HG02973 (cell line): Measurements from ENCODE around the gene CHCHD1.
"Not testable (repeated sequence)": the region's sequence is repeated elsewhere in the genome, so short reads cannot be mapped to it uniquely, and the experiment has no call there.

ENCODE experiments used
- ATAC-seq: cut with Tn5 transposase; IDR thresholded peaks from one replicate; pipeline ENCODE4 v1.9.1; 2021; ENCODE audit warnings: moderate library complexity; ENCODE audit not compliant: unreplicated experiment

CHCHD1 gene

DNA sequence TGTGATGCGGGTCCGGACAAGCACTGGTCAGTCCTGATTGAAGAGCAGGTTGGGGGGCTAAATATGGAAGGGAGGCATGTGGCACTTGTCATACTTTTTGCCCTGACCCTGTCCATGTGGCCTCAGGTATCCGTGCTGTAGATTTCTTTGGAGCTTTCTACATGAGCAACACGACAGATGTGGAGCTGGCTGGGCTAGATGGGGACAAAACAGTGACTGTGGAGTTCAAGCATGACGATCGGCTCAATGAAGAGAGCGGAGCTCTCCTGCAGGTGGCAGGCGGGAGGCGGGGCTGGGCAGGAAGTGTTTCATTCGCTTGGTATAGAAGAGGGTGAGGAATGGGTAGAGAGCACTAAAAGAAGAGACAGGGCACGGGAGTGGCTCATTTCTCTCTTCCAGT lies 13.0 kb upstream of the CHCHD1 start:
- ATAC-seq, result no peak

DNA sequence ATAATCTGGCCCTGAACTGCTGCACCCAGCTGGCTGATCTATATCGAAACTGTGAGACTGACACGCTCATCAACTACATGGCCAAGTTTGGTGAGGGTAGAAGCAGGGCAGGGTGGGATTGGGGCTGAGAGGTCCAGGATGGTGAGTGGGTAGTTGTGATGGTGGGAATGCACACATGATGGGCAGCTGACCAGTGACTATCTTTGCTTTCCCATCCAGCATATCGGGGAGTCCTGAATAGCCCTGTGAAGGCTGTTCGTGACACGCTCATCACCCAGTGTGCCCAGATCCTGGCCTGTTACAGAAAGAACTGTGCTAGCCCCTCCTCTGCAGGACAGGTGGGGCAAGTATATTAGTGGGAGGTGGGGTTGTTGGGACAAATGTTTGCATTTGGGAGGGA lies 12.5 kb upstream of the CHCHD1 start:
- no peak for ATAC-seq

DNA sequence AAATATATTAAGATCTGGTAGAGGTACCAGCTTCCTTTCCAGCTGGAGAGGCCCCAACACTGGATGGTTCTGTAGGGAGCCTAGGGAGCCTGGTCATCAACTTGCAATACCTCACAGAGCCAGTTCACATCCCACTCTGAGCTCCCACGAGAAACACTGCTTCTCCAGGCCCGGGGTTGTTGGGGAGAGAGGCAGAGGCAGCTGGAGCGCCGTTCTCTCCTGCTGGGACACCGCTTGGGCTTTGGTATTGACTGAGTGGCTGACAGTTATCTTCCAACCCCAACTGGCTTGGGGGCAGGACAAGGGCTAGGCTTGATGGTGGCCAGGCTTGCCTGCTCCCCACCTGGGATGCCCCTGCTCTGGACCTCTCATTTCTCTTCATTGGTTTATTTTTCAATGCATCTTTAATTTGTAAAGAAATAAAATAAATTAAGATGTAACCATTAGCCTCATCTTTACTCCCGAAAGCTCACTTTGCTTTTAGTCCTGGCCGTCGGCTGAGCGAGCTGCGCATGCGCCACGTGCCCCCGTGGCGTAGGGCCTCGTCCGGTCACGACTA lies 10.0 kb upstream of the CHCHD1 start:
- peak; percentile 28 for ATAC-seq

DNA sequence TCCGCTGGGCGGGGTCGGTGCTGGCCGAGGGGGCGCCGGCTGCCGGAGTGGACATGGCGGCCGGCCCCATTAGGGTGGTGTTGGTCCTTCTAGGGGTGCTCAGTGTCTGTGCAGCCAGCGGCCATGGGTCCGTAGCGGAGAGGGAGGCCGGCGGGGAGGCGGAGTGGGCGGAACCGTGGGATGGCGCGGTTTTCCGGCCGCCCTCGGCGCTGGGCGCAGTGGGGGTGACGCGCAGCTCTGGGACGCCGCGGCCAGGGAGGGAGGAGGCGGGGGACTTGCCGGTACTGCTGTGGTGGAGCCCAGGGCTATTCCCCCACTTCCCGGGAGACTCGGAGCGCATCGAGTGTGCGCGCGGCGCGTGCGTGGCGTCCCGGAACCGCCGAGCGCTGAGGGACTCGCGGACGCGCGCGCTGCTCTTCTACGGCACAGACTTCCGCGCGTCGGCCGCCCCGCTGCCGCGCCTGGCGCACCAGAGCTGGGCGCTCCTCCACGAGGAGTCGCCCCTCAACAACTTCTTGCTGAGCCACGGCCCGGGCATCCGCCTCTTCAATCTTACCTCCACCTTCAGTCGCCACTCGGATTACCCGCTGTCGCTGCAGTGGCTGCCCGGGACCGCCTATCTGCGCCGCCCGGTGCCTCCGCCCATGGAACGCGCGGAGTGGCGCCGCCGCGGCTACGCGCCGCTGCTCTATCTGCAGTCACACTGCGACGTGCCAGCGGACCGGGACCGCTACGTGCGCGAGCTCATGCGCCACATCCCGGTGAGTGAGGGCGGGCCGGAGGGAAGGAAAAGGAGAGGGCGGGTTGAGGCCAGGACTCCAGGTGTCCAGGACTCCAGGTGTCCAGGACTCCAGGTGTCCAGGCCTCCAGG lies 9.3 kb upstream of the CHCHD1 start:
- peak; percentile 55 for ATAC-seq

DNA sequence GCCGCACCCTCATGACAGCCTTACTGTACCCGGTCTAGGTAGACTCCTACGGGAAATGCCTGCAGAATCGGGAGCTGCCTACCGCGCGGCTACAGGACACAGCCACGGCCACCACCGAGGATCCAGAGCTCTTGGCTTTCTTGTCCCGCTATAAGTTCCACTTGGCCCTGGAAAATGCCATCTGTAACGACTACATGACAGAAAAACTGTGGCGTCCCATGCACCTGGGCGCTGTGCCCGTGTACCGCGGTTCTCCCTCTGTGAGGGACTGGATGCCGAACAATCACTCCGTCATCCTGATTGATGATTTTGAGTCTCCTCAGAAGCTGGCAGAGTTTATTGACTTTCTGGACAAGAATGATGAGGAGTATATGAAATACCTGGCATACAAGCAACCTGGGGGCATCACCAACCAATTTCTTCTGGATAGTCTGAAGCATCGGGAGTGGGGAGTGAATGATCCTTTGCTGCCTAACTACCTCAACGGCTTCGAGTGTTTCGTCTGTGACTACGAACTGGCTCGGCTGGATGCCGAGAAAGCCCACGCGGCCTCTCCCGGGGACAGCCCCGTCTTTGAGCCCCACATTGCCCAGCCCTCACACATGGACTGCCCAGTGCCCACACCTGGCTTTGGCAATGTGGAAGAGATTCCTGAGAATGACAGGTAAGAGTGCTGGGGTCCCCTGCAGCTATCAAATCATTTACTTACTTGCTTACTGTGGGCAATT lies 8.5 kb upstream of the CHCHD1 start:
- peak; percentile 2 for ATAC-seq

DNA sequence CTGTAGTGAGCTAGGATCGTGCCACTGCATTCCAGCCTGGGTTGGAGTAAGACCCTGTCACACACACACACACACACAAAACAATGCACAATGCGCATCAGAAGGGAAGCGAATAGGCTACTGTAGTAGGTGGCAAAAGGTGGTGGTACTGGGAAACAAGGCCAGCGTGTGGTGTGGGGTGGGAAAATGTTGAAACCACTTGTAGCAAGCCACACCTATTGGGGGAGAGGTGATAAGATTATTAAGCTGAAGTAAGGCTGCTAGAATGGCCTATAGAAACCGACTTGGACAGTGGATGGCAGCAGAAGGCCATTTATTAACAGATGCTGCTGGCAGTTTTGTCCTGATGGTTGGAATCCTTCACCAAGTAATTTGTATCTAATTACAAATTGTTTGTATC lies 7.2 kb upstream of the CHCHD1 start:
- ATAC-seq, result no peak

DNA sequence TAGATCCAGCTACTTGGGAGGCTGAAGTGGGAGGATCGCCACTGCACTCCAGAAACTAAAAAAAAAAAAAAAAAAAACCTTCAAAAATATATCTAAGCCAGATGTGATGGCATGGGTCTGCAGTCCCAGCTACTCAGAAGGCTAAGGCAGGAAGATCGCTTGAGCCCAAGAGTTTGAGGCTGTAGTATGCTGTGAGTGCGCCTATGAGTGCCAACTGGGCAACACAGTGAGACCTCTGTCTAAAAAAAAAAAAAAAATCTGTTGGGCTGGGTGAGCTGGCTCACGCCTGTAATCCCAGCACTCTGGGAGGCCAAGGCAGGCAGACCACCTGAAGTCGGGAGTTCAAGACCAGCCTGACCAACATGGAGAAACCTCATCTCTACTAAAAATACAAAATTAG lies 2.8 kb upstream of the CHCHD1 start:
- no peak for ATAC-seq

DNA sequence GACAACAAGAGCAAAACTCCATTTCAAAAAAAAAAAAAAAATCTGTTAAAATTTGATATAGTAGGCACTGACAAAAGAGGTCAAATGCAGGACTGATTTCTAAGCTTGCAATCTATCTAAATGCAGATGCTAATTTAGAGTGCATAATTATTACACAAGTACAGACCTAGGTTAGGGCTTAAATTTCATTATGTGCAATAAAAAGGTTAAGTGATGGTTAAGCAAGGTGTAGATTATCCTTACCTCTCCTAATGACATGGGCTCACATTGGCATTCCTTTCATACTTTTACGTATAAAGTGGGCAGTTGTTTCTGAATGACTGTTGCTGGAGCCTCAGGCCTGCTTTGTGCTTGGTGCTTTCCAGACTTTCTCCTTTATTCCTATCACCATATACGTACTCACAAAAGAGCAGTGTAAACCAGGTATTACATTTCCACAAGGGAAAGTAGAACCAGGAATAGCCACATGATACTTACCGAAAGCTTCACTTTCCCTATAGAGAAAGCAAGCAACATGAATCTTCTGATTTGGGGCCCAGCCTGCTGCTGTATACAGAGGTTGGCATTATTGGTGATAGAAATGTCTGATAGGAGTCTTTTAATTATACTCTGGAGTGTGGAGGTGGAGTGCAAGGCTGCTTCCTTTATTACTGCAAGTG lies 2.2 kb upstream of the CHCHD1 start:
- ATAC-seq, result no peak

DNA sequence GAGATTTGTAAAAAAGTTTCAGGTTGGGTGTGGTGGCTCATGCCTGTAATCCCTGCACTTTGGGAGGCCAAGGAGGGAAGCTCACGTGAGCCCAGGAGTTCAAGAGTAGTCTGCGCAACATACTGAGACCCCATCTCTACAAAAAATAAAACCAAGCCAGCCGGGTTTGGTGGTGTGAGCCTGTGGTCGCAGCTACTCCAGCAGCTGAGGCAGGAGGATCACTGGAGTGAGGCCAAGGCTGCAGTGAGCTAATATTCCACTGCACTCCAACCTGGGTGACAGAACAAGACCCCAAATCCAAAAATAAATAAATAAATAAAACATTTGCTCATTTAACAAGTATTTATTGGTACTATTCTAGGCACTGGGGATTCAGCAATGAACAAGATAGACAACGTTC lies 1.5 kb upstream of the CHCHD1 start:
- no peak for ATAC-seq

DNA sequence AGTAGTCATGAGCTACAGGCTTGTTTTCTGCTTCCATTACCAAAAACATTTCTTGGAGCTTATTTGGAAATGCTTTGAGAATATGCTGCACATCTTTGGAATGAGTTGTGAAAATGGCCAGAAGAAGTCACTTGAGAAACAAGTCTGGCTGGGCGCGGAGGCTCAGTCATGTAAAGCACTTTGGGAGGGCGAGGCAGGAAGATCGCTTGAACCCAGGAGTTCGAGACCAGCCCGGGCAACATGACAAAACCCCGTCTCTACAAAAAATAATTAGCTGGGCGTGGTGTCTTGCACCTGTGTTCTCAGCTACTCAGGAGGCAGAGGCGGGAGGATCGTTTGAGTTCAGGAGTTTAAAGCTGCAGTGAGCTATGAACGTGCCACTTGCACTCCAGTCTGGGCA lies 882 bp upstream of the CHCHD1 start:
- ATAC-seq, result no peak

DNA sequence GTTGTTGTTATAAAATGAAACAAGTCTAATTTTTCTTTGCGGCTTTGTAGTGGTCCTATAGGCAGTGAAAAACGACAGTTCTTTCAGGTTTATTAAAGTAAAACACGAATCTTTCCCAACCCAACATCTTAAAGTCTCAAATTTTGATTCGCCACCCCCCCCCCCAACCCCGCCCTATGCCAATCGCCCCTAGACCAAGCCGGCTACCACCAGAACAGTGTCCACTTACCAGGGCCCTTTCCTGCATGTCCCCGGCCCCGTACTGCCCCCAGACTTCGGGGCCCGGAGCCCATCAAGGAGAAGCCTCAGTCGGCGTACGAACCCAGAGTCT lies 335 bp upstream of the CHCHD1 start:
- no peak for ATAC-seq

DNA sequence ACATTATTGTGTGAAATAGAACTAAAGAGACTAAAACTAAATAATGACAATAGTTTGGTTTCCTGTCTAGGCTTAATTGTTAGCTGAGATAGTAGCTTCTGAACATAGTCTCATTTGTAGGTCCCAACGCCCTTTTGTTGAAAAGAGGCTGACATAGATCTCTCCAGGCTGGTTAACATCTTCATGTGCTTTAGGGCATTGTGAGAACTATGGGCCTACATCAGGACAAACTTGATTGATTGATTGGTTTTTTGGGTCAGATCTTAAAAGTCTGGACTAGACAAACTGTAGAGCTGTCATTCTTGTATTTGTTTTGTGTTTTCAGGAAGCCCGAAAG lies 869 bp downstream of the CHCHD1 start:
- no peak for ATAC-seq

DNA sequence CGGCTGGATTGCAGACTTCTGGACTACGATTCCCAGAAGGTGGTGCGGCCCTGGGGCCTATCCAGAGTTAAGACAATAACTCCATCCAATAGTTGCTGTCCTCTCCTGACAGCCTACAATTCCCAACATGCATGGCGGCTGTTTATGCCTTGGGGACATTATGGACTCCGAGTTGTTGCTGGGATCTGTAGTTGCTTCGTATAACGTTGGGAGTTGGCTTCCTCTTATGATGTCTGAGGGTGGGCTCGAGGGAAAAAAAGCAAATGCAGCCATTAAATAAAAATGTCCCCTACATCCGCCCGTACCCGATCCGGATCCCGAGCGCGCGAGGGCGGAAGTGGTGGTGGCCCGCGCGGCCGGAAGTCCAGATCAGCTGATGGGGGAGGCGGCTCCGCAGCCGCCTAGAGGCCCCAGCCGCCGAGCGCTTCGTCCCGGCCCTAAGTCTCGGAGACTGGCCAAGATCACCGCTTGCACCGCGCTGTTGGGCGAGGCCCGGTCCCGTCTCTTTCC lies 3.4 kb downstream of the CHCHD1 start, which contains the start of gene ZSWIM8:
TSS of gene ZSWIM8 (plus strand) at position 396 of the 510 bp plus-strand sequence. CDS start 273 bp downstream, outside the sequence.
- ATAC-seq, result peak; percentile 75

DNA sequence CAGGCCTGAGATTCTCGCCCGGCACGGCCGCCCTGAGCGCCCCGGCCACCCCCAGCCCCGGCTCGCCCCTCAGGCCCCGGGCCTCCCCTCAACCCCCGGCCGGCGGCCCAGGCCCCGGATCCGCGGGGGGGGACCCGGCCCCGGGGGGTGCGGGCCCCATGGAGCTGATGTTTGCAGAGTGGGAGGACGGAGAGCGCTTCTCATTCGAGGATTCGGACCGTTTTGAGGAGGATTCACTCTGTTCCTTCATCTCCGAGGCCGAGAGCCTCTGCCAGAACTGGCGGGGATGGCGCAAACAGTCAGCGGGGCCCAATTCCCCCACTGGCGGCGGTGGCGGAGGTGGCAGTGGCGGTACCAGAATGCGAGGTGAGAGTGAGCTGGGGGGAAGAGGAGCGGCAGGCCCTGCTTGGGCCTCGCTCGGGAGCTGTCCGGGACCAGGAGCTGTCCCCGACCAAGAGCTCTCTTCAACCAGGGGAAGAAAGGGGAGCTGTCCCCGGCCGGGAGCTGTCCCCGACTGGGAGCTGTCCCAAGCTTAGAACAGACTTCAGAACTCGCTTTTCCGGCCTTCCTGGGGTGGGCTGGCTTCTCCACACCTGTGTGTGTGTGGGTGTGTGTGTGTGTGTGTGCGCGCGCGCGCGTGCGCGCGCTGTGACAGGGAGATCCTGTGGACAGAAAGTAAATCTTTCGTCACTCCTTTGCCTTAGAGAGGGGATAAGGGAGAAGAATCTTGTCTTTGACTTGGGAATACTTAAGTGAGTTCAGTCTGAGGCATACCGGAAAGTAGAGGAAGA lies 4.1 kb downstream of the CHCHD1 start:
- ATAC-seq, result no peak

DNA sequence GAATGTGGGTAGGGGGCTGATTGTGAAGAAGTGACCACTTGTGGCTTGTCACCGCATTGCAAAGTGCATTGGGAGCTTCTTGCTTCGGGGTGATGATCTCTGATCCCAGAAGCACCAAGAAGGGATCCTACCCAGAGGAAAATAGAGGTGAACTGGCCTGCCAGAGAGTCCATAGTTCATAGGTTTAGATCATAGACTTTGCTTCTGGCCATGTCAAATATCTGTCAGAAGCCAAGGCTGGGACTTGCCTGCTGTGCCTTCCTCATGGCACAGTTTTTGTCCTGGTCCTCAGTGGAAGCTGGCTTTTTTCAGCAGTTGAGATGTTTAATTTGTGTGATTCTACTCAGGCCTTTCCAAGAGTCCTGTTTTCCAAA lies 4.7 kb downstream of the CHCHD1 start:
- ATAC-seq, result no peak

DNA sequence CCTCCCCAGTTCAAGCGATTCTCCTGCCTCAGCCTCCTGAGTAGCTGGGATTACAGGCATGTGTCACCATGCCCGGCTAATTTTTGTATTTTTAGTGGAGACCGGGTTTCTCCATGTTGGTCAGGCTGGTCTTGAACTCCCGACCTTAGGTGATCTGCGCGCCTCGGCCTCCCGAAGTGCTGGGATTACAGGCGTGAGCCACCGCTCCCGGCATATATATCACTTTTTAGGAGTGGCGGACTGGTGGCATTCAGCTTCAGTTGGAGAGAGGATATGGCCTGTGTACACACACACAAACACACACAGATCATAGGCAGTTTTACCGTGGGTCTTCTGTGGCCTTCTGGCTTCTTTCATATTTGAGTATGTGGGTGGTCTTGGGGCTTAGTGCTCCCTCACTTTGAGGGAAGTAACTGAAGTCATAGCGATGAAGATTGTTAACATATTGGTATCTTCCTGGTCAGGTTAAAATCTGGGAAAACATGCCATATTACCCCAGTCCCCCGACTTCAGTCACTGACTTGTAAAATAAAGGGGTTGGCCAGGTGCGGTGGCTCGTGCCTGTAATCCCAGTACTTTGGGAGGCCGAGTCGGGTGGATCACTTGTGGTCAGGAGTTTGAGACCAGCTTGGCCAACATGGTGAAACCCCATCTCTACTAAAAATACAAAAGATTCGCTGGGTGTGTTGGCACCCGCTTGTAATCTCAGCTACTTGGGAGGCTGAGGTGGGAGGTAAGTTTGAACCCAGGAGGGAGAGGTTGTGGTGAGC lies 5.4 kb downstream of the CHCHD1 start:
- not testable (repeated sequence) for ATAC-seq

DNA sequence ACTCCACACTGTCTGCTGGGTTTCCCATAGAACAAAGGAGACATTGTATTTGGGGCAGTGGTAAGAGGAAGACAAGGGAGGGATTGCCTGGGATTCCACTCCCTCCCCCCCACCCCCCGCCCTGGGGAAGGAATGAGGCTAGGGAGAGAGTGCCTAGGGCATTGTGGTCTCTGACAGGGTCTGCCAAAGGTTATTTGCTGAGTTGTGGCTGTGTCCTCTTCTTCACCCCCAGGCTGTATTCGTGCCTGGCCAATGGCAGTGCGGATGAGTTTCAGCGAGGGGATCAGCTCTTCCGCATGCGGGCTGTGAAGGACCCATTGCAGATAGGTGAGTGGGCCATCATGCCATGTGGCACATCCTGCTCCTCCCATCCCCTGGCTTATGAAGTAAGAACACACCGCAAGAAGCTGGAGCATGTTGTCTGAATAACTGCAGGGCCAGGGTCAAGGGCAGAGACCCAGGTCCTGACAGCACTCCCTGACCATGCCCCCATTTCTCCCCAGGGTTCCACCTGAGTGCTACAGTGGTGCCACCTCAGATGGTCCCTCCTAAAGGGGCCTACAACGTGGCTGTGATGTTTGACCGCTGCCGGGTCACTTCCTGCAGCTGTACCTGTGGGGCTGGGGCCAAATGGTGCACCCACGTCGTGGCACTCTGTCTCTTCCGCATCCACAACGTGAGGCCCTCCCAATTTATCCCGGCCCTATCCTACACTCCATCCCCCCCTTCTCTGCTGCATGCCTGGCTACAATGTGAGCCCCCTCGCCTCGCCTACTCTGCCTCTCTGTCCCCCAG lies 7.2 kb downstream of the CHCHD1 start:
- ATAC-seq, result no peak

DNA sequence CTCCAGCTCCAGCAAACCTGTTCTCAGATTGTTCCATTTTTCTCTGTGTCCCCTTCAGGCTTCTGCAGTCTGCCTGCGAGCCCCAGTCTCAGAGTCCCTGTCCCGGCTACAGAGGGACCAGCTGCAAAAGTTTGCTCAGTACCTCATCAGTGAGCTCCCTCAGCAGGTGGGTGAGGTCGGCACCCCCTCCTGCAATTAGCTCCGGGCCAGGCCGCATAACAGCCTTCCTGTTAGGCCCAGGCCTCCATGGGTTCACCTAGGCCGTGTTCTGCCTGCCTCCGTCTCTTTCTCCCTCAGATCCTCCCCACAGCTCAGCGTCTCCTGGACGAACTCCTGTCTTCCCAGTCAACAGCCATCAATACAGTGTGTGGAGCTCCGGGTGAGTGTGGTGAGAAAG lies 7.8 kb downstream of the CHCHD1 start:
- no peak for ATAC-seq
